Stimulated activated CD4-positive, alpha-beta T cell treated with anti-CD3 and anti-CD28 coated beads, Interleukin-4, amount 100 ng/mL, for 48 hours (primary cell): ENCODE data around the gene SSBP1.
"Not testable (repeated sequence)": the region's sequence is repeated elsewhere in the genome, so short reads cannot be mapped to it uniquely, and the experiment has no call there.

ENCODE experiments used
- DNase-seq, 2 donors: peaks; one replicate each; pipeline ENCODE4 v3.0.0-alpha.2; 2020; ENCODE audit warnings: low read depth in 2 of 2

Gene SSBP1

DNA sequence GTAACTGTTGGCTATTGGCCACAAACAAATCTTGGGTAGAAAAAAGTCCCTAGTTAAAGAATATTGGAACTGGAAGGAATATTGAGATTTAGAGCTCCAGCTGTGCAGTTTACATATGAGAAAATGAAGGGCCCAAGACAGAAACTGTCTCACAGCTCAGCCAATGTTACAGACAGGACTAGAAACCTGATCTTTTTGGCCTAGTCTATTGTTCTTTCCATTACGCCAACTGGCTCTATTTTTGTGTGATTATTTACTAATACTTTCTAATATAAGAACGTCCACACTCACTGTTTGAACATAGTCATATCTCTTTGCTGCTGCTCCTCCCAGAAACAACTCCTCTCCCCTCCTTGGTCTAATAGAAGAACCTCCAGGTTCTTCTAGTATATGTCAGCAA, 28.8 kb upstream of the SSBP1 start:
- no peak for DNase-seq

DNA sequence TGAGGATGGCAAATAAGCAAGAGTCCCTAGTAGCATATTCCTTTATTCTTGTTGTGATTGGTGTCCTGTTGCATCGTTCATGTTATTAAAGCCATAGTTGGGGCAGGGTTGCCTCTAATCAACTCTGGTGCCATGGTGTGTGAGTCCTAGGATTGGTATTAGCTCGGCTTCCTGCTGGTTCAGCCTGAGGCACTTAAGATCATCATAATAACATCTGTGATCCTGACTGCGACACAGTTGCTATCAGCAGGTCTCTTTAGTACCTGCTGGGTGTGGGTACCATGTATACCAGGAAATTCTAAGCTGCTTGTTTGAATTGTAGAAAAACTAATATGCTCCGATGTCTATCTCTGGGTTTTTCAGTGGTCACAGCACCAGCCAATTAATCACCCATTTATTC, 28.4 kb upstream of the SSBP1 start:
- DNase-seq, result no peak

DNA sequence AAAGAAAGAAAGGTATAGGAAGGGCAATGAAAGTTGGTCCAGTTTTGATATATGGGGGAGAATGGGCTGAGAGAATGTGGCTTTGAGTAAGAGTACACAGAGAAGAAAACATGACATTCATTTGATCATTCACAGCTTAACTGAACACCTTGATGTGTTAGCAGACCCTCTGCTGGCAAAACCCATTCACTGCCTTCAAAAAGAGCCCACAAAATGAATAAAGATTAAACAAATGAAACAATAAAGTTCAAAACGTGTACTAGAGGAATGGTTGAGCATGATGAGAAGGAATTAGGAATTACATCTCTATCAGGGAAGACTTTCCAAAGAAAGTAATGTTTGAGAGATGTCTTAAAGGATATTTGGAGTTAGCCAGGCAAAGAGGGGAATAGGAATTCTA, 27.9 kb upstream of the SSBP1 start:
- DNase-seq, result no peak

DNA sequence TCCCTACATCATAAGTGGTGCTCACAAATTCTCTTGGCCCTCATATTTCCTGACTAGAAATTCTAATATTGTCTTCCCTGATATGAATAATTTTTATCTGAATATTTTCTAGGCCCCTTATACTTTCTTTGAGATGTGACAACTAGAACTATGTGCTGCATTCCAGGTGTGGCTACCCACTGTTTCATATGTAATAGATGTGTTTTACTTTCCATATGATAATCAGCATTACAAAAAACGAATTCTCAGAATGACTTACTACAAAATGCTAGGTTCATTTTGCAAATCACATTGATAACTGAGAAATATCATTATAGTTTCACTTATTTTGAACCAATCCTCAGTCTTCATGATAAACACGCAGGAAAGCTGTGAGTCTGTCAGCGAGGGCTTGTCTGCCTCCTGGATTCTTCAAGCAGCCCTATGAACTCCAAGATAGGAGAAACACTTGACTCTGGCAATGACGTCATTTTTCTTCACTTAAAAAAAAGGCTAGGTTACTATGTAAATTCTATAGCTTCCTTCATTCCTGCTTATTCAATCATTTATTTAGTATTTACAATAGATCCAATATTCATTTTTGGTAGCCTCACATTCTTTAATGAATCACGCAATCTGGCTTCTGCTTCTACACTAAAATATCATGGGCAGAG, 25.4 kb upstream of the SSBP1 start:
- no peak for DNase-seq

DNA sequence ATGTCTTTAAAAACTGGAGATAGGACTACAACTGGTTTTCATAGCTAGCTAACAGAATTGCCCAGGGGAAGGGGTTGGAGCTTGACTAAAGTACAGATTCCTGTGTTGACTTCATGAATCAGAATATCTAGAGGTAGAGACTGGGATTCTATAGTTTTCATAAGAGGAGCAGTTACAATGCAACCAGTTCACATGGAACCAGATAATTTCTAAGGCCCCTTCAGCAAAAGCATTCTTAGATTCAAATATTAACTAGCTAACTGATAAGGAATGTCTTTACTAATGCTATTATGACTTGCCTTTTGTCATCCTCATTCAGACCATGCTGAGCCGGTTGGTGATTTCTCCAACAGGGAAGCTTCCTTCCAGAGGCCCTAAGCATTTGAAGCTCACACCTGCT, 24.3 kb upstream of the SSBP1 start:
- DNase-seq, result no peak

GRCh38 chr7:141714571-141714970, 23.6 kb upstream of the SSBP1 start:
- DNase-seq, result no peak

GRCh38 chr7:141715018-141715417, 23.1 kb upstream of the SSBP1 start:
- DNase-seq, result no peak

DNA sequence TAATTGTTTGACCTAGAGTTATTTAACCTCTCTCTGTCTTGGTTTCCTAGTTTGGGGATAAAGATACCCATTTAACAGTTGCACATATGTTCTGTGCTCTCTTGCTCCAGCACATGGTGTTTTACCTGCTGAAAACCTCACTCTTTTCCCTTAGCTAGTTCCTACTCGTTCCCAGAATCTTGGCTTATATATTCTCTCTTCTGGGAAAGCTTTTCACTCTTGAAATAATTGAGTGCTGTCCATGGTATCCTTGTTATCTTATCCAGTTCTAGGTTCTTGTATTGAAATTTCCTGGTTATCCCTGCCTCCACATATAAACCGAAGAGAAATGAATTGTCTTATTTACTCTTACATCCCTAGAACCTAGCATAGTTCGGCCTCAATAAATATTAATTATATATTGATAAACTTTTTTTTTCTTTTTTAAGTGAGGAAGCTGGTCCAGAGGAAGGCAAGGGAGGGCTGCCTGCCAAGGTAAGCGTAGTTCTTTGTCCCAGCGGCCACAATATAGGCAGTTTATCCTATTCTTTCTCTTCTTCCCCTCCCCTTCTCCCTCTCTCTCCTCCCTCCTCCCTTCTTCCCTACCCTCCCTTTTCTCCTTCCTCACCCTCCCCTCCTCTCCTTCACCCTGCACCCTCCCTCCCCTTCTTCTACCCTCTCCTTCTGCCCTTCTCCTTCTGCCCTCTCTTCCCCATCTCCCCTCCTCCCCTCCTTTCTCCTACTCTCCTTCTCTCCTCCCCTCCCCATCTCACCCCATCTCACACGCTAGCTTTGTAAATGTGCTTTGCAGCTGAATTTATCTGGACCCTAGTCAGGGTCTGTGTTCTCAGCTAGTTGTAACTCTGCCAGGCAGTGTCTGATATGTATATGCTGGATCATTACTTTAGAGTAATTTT, 22.1 kb upstream of the SSBP1 start:
- no peak for DNase-seq

DNA sequence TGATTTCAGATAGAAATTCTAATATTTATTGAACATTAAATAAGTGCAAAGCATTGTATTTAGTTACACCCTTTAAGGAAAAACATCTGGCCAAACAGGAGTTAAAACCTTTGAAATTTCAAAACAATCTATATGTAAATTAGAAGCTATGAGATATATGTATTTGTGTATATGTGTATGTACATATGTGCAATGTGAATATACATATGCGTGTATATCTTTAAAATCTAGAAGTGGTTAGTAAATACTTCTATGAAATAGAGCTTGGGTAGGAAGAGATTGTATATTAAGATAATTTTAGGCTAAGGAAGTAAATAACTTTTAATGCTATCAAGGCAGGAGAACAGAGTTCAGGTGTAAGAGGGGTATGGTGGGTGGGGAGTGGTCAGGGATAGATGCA, 20.7 kb upstream of the SSBP1 start:
- DNase-seq, result no peak

DNA sequence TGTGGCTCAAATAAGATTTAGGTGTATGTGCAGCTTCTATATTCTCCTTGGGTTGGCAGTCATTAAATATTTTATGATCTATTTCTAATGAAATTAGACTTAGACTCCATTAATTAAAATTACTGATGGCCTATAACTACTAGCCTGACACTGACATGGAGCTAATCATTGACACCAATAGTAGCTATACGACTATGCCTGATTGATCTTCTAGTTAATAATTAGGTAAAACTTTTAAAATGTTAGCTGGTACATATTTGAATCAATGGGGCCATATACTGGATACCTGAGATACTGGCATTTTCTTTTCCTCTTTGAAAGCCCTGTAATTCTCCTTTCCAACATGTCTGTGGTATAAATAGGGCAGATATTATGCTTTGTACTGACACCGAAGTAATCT, 15.6 kb upstream of the SSBP1 start:
- no peak for DNase-seq

GRCh38 chr7:141729020-141729419, 9.1 kb upstream of the SSBP1 start:
- DNase-seq, result no peak

DNA sequence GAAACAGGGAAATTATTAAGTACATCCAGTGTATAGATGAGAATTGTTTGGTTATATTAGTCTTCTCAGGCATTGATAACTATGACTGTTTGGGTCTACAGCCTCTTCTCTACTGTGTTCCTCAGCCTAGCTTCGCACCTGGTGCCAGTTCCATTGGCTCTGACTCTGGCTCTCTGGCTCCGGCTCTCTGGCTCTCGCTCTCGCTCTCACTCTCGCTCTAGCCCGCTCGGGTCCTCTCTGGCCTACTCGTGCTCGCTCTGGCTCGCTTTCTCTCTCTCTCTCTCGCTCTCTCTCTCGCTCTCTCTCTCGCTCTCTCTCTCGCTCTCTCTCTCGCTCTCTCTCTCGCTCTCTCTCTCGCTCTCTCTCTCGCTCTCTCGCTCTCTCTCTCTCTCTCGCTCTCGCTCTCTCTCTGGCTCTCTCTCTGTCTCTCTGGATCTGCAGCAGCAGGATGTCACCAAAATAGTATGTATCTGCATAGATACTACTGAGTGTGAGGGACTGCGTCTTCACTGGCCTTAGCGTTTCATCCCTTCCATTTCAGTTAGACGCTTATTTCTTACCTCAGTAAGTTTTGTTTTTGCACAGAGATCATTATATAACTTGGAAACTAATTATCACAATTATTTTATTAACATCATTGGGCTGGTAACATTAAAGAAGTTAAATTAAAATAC, 6.5 kb upstream of the SSBP1 start:
- no peak for DNase-seq

GRCh38 chr7:141737118-141737835, 881 bp upstream of the SSBP1 start:
- no peak for DNase-seq

DNA sequence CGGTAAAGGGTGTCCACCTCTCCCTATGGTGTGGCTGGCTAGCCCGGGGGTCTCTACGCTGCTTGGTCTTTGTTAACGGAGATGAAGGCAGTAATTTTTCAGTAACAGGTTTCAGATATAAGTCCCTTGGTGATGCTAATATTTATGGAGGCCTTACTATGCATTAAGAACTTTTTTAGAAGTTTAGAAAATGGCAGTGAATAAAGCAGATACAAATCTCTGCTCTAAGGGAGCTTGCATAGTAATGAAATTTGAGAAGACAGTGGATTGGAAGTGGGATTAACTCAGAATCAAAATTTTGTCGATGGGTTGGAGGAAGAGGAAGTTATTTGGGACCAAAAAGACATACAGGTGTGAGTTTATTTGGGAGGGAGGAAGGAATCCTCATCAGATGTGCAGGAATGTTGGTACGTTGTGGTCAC, 445 bp downstream of the SSBP1 start:
- no peak for DNase-seq

- DNase-seq, result no peak
These were observed 1.1 kb downstream of the SSBP1 start for GRCh38 chr7:141739250-141739649.

DNA sequence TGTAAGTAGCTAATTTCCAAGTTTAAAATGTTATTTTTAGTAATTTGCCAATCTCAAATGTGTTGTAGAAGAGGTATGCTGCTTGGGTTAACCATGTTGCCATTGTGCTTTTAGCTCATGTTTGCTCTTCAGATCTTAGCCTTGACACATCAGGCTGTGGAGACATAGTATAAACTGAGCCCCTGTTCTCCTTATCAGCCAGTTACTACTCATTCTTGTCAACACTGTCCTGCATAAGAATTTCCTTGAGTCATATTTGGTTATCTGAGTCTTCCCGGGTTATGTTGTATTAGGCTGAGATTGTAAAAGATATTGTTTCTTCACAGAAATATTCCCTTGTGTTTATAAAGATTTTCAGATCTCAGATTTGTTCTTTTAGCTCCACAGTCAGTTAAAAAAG, 4.1 kb downstream of the SSBP1 start:
- no peak for DNase-seq

GRCh38 chr7:141744131-141744530, 6.0 kb downstream of the SSBP1 start:
- DNase-seq, result no peak

GRCh38 chr7:141748396-141748795, 10.2 kb downstream of the SSBP1 start:
- no peak for DNase-seq

DNA sequence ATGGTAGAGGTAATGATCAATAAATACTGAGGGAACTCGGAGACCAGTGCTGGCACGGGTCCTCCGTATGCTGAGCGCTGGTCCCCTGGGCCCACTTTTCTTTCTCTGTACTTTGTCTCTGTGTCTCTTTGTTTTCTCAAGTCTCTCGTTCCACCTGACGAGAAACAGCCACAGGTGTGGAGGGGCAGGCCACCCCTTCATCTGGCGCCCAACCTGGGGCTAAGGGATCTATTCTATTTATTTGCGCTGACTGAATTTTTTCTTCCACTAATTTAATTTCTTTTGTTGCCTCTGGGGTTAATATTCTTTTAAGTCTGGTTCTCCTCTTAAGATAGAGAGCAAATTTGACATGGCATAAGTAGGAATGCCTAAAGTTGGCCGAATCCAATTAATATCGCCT, 13.7 kb downstream of the SSBP1 start:
- DNase-seq, result not testable (repeated sequence)

GRCh38 chr7:141752634-141753033, 14.5 kb downstream of the SSBP1 start:
- no peak for DNase-seq

DNA sequence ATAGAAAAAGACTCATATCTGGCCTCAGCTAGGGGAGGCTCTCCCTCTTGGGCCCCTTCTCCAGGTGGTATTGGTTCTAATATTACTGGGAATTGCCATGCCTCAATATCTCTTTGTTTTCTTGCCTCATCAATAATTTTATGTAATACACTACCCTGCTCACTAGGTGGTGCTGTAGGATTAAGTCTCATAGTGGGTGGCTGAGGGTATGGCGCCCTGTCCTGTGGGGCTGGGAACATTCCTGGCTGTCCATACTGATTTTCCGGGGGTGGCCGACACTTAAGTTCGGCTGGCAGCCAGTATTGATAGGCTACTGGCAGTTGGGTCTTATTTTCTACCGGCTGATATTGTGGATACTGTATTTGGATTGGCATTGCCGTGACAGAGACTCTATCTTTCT, 16.8 kb downstream of the SSBP1 start:
- no peak for DNase-seq

DNA sequence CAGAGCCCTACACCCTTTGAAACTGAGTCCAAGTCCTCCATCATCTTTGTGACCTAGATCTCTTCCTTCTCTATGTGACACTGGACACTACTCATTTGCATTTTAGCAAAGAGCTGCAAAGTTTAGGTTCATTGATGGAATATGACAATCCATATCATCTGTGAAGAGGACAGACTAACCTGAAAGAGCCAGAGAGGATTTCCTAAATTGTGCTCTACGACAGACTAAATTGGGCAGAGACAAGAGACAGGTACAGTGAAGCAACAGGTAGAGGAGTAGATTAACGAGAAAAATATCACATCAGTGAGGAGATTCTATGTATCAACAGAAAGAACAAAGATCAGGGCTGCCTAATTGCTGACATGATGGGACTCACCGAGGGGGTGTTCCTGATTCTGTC, 25.6 kb downstream of the SSBP1 start, which contains the start of gene TAS2R3:
TSS of gene TAS2R3 (plus strand) at position 301 of the 400 bp plus-strand sequence. CDS start at position 363, 62 bp downstream.
- no peak for DNase-seq
